Left kidney (tissue), 2 donors: Measurements from ENCODE around the gene RBM23. TPM values are rescaled to one million over a fixed set of nuclear protein-coding genes. Genes with fewer than 3 reads are reported as not detected.

ENCODE experiments used
- DNase-seq: peaks from one replicate; pipeline ENCODE4 v3.0.0-alpha.2; 2013
- polyA plus RNA-seq: library from polyadenylated mRNA; unstranded; fragments of 120-200 nt; gene quantifications from one replicate; pipeline ENCODE4 v1.2.1, GENCODE V29; 2013; ENCODE audit not compliant: insufficient read length

The RBM23 gene
- polyA plus RNA-seq, 1 donor: 132 TPM

DNA sequence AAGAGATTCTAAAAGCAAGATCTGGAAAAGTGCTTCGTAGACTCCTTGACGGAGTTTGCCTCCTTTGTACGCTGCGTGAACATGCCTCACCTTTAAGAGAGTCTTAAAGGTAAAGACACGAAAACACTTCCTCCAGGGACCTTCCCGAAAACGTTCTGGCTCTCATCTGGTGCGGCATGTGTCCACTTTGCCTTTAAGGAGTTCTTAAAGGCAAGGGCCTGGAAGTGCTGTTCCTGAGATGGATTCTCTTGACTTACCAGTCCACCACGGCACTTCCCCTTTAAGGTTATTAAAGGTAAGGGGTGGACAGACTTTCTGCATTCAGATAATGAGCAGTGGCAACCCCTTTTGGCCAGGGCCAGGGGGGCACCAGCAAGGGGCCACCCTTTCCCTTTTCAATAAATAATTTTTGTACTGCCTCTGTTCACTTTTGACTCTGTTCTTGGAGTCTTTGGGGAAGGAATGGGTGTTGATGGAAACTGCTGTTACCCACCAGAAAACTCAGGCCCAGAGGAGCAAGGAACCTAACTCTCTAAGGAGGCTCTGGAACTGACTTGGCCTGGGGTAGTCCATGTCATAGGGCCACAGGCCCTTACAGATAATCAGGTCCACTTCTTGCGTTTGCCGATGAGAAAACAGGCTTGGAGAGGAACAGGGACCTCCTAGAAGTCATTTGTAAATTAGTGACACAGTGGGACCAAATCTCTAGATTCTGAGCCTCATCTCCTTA, 31.5 kb downstream of the RBM23 start:
- DNase-seq: peak; percentile 92

DNA sequence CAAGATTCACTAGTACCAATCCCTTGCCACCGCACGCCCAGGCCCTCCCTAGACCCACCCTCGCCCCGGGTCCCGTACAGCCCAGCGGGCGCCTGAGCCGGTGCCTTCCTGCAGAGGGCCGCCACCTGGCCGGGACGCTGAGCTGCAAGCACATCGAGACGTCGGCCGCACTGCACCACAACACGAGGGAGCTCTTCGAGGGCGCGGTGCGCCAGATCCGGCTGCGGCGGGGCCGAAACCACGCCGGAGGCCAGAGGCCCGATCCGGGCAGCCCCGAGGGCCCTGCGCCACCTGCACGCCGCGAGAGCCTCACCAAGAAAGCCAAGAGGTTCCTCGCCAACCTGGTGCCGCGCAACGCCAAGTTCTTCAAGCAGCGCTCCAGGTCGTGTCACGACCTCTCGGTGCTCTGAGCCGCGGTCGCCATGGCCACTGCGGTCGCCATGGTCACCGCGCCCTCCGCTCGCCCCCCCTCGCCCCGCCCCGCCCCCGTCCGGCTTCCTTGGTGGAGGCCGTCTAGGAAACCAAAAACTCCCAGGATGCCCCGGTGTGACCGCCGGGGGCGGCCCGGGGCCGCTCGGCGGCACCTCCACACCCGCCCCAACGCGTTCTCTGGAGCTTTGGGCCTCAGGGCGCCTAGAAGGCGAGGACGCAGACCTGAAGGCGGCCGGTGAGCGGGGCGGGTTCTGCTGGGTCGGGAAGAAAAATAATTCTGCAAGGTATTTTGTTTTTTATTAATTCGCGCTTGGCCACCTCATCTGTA, 32.3 kb downstream of the RBM23 start:
- DNase-seq: peak; percentile 86

DNA sequence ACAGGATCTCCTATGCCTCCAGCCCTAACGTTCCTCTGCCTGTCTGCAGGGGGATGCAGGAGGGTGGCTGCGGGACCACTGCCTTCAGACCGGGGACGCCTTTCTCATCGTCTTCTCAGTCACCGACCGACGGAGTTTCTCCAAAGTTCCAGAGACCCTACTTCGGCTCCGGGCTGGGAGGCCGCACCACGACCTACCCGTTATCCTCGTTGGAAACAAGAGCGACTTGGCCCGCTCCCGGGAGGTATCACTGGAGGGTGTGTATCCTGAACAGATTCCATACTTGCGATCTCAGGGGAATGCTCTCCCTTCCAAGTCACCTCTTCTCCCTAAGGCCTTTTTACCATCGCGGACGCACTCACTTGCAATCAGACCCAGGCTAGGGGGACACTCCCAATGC, 33.0 kb downstream of the RBM23 start:
- DNase-seq: no peak

DNA sequence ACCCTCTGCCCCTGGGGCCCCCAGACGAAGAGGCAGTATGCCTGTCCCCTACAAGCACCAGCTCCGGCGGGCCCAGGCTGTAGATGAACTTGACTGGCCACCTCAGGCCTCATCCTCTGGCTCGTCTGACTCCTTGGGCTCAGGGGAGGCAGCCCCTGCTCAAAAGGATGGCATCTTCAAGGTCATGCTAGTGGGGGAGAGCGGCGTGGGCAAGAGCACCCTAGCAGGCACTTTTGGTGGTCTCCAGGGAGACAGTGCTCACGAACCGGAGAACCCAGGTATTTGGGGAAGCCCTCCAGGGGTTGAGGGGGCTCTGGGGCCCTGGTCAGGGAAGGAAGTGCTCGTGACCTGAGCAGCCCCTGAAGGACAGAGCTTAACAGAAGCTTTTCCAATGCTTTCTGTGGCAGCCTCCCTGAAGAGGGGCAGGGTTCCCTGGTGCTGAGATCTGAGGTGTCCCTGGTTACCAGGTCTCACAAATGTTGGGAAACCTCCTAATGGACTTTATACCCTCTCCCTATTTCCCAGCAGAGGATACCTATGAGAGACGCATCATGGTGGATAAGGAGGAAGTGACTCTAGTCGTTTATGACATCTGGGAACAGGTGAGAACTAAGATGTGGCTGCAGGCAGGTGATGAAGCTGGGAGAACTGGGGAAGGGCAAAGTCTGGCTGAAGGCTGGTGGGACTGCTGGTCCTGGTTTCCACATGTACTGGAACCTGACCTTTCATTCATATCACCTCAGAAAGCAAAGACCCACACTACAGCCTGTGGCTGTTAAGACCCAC, 34.0 kb downstream of the RBM23 start:
- DNase-seq: no peak

DNA sequence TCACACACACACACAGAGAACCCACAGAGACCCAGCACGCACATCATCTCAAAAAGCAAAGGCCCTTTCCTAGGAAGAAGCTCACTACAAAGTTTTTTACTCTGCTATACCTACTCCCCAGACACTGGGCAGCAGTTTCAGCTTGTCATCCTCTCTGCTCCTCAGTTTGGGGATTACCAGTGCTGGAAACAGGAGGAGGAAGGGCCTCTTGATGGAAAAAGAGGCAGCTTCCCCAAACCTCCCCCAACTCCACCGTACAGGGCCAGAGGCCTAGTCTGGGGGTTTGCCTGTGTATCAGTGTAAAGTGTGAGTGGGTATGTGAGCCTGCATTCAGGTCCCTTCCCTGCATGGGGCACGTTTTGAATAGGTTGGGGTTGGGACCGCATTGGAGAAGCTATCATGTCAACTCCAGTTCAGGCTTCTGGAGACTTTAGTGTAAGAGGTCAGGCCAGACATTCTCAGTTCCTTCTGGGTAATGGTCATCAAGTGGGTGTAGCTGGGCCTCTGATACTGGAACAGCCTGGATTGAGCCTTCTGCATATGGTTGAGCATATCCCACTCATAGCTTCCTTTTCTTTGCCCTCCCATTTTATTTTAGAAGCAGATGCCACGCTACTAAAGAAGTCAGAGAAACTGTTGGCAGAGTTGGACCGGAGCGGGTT, 34.7 kb downstream of the RBM23 start:
- no peak for DNase-seq

DNA sequence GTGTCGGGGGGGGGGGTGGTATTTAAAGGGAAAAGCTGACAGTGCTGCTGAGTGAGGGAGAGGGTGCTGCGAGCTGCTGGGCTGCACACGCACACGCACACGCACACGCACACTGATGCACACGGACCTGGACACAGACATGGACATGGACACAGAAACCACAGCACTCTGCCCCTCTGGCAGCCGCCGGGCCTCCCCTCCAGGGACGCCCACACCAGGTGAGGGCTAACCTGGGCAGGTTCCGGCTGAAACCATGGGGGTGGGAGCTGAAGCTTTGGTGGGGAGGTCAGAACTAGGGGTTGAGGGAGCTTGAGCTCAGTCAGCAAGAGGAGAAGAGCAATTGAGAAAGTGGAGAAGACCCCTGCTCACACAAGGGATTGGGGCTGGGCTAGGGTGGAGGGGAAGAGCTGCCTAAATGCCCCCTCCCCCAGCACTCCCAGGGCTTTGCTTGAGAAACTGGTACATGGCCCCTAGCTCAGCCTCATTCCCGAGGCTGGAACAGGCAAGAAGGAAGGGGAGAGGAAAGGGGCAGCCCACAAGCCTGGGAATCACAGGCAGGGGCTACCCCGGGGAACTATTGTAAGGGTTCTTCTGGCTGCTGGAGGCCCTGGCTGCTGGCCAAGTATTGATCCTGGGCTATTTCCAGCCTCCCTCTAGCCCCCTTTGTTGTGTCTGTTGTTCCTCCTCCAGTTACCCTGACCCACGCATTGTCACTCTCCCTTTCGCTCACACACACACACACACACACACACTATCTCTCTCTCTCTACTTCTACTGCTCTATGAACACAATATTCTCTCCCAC, 35.6 kb downstream of the RBM23 start, which contains the start of gene REM2:
REM2 (plus strand) TSS at position 50 of the 804 bp plus-strand sequence; CDS start at position 116, 66 bp downstream.
- DNase-seq: no peak

DNA sequence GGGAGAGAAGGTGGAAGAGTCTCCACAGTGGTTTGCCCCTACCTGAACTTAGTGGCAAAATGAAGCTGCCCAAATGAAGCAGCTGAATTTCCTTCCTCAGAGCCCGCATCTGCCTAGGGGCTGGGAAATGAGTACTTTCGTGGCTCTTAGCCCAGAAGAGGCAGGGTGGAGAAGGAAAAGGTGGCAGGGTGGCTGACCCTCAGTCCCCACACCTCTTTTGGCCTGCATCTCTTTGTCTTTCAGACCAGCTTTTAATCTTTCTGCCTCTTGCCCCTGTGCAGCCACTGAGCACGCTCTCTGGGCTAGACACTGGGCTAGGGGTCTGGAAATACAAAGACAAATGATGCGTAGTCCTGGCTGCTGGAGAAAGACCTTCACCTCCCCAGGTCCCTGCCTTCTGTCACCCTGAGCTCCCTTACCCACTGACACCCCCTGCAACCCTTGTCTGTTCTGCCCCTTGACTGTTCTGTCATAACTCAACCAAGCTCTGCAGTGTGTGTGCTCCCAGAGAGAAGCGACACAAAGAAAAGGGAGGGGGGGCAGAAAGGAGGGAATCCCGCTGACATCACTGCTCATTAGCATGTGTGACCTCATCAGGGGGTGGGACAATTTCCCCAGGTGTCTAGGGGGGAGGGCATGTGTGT, 36.3 kb downstream of the RBM23 start:
- DNase-seq: peak; percentile 89

DNA sequence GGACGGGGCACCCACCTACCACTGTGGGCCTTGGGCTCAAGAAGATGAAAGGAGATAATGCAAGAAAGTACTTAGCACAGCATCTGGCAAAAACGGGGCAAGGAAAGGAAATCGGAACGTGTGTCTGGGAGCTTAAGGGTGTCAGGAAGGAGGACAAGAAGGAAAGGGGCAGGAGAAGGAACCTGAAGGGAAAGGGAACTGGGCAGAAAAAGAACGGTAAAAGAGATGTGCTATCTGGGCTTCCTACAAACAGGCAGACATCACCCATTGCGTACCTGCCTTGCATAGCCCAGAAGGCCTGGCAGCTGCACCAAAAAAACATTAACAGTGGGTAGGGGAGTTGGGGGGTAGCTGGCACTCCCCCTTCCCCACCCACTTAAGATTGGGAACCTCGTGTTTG, 36.9 kb downstream of the RBM23 start:
- no peak for DNase-seq

DNA sequence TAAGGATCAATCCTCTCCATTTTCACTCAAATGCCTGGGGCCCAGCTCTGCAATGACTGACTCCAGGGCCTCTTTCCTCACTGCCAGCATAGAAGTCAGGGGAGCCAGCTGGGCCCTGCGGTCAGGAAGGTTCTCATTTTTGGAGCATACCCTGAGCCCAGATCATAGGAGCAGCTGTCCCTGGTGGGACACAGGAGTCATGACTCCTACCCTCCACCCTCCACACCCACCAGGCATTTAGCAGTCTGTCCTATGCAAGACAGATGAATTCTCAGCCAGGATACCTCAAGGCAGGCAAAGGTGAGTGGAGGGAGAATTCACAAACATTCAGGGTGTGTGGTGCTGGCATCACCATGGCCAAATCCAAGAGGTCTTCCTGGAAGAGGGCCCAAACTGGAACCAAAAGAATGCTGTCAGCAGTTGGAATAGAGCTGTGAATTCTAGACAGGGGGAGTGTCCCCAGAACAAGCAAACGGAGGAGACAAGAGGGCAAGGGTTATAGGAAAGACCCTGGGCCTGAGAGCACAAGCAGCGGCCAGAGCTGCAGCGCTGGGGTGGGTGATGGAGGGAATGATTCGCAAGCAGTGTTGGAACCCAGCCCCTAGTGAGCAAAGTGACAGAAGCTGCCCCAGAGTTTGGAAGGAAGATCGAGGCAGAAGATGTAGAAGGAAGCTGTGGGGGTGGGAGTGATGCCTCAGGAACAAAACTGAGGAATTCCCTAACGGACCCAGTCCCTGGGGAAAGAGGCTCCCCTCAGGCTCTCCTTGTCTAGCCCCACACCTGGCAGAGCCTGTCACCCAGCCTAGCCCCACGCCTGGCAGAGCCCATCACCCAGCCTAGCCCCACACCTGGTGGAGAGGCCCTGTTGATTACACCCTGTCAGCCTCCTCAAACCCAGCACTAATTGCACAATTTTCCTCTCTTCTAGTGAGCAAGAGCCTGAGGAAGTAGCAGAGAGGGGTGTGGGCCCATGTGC, 40.4 kb downstream of the RBM23 start:
- no peak for DNase-seq

DNA sequence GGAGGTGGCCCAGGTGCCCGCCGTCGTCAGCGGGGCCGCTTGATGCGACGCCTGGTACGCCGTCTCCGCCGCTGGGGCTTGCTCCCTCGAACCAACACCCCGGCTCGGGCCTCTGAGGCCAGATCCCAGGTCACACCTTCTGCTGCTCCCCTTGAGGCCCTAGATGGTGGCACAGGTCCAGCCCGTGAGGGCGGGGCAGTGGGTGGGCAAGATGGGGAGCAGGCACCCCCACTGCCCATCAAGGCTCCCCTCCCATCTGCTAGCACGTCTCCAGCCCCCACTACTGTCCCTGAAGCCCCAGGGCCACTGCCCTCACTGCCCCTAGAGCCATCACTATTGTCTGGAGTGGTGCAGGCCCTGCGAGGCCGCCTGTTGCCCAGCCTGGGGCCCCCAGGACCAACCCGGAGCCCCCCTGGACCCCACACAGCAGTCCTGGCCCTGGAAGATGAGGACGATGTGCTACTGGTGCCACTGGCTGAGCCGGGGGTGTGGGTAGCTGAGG, 41.9 kb downstream of the RBM23 start:
- no peak for DNase-seq

DNA sequence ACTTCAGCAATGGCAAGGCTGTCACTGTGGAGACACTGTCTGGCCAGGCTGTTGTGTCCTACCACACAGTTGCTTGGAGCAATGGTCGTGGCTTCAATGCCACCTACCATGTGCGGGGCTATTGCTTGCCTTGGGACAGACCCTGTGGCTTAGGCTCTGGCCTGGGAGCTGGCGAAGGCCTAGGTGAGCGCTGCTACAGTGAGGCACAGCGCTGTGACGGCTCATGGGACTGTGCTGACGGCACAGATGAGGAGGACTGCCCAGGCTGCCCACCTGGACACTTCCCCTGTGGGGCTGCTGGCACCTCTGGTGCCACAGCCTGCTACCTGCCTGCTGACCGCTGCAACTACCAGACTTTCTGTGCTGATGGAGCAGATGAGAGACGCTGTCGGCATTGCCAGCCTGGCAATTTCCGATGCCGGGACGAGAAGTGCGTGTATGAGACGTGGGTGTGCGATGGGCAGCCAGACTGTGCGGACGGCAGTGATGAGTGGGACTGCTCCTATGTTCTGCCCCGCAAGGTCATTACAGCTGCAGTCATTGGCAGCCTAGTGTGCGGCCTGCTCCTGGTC, 43.1 kb downstream of the RBM23 start:
- DNase-seq: no peak

DNA sequence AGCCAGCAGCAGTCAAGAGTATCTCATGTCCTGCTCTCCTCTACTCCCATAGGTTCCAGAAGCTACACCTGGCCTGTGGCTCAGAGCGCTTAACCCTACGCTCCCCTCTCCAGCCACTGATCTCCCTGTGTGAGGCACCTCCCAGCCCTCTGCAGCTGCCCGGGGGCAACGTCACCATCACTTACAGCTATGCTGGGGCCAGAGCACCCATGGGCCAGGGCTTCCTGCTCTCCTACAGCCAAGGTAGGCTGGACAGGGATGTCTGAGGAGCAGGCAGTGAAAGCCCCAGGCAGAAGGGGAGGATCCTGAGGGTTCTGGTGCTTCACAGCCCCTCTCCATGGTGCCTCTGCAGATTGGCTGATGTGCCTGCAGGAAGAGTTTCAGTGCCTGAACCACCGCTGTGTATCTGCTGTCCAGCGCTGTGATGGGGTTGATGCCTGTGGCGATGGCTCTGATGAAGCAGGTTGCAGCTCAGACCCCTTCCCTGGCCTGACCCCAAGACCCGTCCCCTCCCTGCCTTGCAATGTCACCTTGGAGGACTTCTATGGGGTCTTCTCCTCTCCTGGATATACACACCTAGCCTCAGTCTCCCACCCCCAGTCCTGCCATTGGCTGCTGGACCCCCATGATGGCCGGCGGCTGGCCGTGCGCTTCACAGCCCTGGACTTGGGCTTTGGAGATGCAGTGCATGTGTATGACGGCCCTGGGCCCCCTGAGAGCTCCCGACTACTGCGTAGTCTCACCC, 43.8 kb downstream of the RBM23 start:
- no peak for DNase-seq

DNA sequence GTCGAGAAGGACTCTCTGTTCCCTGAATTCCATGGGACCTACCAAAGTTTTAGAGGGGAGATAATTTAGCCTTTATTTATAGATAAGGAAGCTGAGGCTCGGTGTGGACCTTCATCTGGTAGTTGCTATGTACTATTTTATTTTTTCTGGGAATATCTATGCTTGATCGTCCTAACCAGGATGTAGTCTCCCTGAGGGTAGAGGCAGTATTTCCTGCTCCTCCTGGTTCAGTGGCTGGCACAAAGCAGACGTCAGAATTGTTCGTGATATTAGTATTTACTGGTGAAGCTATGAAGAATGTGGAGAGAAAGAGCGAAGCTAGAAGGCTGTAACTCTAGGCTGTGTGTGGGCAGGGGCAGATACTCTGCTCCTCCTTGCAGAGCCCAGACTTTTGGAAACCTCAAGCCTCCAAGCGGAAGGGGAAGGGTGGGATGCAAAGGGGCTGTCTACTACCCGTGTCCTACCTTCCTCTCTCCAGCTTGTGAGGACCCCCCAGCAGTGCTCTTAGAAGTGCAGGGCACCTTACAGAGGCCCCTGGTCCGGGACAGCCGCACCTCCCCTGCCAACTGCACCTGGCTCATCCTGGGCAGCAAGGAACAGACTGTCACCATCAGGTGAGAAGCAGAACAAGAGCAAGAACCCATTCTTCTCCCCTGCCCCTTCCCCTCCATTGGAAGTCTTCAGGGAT, 46.0 kb downstream of the RBM23 start:
- no peak for DNase-seq

DNA sequence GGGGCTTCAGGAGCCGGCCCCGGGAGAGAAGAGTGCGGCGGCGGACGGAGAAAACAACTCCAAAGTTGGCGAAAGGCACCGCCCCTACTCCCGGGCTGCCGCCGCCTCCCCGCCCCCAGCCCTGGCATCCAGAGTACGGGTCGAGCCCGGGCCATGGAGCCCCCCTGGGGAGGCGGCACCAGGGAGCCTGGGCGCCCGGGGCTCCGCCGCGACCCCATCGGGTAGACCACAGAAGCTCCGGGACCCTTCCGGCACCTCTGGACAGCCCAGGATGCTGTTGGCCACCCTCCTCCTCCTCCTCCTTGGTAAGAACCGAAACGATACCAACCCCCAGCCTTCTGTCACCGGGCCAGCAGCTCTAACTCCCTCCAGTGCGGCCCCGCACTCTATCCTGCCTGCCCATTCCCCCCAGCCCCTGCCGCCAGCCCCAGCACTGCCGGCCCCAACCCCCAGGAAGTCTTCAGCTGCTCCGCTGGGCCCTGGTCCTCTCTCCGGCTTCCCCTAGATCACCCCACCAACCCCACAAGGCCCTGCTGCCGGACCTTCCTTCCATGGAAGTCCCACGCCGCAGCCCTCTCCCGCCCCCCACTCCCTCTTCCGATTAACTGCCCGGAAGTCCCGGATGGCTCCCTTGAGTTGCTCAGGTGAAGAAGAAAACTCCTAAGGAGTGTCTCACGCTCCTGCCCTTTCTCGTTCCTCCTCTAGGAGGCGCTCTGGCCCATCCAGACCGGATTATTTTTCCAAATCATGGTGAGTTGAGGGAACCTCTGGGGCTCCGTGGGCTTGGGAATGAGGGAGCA, 46.7 kb downstream of the RBM23 start:
- peak; percentile 92 for DNase-seq

DNA sequence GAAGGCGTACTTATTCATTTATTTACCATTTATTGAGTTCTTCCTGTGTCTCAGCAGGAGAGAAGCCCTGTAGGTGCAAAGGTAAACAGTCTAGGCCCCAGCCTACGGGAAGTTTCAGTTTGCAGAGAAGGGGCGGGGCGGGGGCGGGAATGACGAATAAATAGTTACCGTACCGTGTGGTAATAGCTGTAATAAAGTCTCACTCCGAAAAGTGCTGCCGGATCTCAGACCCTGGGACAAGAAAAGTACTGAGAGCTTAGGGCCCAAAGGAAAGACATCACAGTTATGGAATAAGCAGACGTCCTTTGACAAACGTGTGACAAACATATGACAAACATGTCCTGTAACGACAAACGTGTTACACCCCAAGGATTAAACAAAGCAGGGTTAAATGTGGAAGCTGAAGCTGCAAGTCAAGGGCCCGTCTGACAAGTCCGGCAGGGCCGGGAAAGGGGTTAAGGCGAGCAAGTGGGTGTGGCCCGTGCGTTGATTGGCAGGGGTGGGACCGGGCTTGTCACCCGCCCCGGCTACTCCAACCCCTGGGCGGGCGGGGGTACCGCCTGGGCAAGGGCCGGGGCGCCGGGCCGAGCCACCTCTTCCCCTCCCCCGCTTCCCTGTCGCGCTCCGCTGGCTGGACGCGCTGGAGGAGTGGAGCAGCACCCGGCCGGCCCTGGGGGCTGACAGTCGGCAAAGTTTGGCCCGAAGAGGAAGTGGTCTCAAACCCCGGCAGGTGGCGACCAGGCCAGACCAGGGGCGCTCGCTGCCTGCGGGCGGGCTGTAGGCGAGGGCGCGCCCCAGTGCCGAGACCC, 47.5 kb downstream of the RBM23 start, which contains the start of gene LRP10:
LRP10 (plus strand) TSS at position 517 of the 809 bp plus-strand sequence. CDS start 564 bp downstream, outside the sequence.
- DNase-seq: peak; percentile 91

DNA sequence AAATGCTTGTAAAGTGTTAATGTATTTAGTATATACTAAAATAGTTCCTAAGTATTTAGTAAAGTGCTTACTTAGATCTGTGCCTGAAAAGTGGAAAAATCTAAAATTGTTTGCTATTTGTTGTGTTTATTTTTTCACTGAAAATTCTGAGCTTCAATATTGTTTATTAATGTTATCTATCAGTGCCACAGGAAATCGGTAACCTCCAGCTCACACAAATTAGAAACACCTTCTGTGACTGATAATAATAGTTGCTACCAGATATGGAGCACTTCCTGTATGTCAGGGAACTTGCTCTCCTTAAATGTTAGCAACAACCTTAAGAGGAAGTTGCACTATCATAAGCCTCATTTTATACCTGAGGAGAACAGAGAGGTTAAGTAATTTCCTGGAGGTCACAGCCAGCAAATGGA, 48.1 kb downstream of the RBM23 start:
- no peak for DNase-seq
